ENCODE results near the gene RPS6KB1. TPM values are rescaled to one million over a fixed set of nuclear protein-coding genes. Genes with fewer than 3 reads are reported as not detected.

Gene RPS6KB1
- total and polyA plus RNA-seq, 10 of the 15 experiments (the other 5 are each of a cell fraction or from before 2014, with no cell fraction given) = 6.6 to 33.2 (median 26.0) TPM

DNA sequence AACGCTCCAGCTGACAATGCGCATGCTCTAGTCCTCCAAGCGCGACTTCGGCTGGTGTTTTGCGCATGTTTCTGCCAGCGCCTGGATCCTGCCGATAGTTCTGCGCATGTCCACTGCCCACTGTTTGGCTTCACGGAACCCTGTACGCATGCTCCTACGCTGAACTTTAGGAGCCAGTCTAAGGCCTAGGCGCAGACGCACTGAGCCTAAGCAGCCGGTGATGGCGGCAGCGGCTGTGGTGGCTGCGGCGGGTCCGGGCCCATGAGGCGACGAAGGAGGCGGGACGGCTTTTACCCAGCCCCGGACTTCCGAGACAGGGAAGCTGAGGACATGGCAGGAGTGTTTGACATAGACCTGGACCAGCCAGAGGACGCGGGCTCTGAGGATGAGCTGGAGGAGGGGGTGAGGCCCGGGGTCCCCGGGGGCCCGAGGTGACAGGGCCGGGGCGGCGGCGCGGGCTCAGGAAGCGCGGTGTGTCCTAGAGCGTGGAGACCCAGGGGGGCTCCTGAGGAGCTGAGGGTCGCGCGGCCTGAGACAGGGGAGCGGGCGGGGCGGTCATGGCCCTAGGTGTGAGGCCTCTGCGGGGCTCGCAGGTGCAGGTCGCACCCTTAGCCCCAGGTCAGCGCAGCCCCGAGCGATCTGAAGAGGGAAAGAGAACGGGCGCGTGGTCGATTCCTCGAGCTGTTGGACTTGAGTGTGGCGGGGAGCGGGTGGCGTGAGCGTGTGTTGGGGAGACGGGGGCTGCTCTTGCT, at the start of gene RPS6KB1, which contains the start of gene TUBD1 (continued):
- TF ChIP-seq, protein P1, sequence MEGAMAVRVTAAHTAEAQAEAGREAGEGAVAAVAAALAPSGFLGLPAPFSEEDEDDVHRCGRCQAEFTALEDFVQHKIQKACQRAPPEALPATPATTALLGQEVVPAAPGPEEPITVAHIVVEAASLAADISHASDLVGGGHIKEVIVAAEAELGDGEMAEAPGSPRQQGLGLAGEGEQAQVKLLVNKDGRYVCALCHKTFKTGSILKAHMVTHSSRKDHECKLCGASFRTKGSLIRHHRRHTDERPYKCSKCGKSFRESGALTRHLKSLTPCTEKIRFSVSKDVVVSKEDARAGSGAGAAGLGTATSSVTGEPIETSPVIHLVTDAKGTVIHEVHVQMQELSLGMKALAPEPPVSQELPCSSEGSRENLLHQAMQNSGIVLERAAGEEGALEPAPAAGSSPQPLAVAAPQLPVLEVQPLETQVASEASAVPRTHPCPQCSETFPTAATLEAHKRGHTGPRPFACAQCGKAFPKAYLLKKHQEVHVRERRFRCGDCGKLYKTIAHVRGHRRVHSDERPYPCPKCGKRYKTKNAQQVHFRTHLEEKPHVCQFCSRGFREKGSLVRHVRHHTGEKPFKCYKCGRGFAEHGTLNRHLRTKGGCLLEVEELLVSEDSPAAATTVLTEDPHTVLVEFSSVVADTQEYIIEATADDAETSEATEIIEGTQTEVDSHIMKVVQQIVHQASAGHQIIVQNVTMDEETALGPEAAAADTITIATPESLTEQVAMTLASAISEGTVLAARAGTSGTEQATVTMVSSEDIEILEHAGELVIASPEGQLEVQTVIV (IDR thresholded peaks at IDR 0.05; ENCODE audit: borderline replicate concordance, partially characterized antibody) = no peak
- TF ChIP-seq MYB (IDR thresholded peaks at IDR 0.05; ENCODE audit: borderline replicate concordance, low read depth, low read length) = no peak; the same call in 1 of the 2 replicates
- TF ChIP-seq ZZZ3 (IDR thresholded peaks at IDR 0.05; ENCODE audit: control insufficient read depth, insufficient read length, low read depth) = no peak
- TF ChIP-seq, protein P2, sequence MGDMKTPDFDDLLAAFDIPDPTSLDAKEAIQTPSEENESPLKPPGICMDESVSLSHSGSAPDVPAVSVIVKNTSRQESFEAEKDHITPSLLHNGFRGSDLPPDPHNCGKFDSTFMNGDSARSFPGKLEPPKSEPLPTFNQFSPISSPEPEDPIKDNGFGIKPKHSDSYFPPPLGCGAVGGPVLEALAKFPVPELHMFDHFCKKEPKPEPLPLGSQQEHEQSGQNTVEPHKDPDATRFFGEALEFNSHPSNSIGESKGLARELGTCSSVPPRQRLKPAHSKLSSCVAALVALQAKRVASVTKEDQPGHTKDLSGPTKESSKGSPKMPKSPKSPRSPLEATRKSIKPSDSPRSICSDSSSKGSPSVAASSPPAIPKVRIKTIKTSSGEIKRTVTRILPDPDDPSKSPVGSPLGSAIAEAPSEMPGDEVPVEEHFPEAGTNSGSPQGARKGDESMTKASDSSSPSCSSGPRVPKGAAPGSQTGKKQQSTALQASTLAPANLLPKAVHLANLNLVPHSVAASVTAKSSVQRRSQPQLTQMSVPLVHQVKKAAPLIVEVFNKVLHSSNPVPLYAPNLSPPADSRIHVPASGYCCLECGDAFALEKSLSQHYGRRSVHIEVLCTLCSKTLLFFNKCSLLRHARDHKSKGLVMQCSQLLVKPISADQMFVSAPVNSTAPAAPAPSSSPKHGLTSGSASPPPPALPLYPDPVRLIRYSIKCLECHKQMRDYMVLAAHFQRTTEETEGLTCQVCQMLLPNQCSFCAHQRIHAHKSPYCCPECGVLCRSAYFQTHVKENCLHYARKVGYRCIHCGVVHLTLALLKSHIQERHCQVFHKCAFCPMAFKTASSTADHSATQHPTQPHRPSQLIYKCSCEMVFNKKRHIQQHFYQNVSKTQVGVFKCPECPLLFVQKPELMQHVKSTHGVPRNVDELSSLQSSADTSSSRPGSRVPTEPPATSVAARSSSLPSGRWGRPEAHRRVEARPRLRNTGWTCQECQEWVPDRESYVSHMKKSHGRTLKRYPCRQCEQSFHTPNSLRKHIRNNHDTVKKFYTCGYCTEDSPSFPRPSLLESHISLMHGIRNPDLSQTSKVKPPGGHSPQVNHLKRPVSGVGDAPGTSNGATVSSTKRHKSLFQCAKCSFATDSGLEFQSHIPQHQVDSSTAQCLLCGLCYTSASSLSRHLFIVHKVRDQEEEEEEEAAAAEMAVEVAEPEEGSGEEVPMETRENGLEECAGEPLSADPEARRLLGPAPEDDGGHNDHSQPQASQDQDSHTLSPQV (IDR thresholded peaks at IDR 0.05) = no peak
- TF ChIP-seq, protein P3, sequence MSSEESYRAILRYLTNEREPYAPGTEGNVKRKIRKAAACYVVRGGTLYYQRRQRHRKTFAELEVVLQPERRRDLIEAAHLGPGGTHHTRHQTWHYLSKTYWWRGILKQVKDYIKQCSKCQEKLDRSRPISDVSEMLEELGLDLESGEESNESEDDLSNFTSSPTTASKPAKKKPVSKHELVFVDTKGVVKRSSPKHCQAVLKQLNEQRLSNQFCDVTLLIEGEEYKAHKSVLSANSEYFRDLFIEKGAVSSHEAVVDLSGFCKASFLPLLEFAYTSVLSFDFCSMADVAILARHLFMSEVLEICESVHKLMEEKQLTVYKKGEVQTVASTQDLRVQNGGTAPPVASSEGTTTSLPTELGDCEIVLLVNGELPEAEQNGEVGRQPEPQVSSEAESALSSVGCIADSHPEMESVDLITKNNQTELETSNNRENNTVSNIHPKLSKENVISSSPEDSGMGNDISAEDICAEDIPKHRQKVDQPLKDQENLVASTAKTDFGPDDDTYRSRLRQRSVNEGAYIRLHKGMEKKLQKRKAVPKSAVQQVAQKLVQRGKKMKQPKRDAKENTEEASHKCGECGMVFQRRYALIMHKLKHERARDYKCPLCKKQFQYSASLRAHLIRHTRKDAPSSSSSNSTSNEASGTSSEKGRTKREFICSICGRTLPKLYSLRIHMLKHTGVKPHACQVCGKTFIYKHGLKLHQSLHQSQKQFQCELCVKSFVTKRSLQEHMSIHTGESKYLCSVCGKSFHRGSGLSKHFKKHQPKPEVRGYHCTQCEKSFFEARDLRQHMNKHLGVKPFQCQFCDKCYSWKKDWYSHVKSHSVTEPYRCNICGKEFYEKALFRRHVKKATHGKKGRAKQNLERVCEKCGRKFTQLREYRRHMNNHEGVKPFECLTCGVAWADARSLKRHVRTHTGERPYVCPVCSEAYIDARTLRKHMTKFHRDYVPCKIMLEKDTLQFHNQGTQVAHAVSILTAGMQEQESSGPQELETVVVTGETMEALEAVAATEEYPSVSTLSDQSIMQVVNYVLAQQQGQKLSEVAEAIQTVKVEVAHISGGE (CRISPR knock-in tag; IDR thresholded peaks at IDR 0.05) = no peak
- no peak for TF ChIP-seq ZNF384 (IDR thresholded peaks at IDR 0.05; ENCODE audit: borderline replicate concordance, low read depth, low read length)
- no peak for TF ChIP-seq ESRRA (IDR thresholded peaks at IDR 0.05; ENCODE audit: low read length)
- TF ChIP-seq KDM1A (IDR thresholded peaks at IDR 0.05; ENCODE audit: borderline replicate concordance) = no peak
- TF ChIP-seq SRF (IDR thresholded peaks at IDR 0.05; ENCODE audit: low read depth in 2 of 2, low read length in 2 of 2) = no peak
- peak; percentile 73 for TF ChIP-seq SIX5 (IDR thresholded peaks at IDR 0.05; ENCODE audit: low read depth, low read length, severe bottlenecking)
- peak; percentile 95 for TF ChIP-seq SMAD5 (IDR thresholded peaks at IDR 0.05; ENCODE audit: low read depth)
- TF ChIP-seq BMI1 (IDR thresholded peaks at IDR 0.05; ENCODE audit: borderline replicate concordance) = no peak
- TF ChIP-seq TCF3 (IDR thresholded peaks at IDR 0.05; ENCODE audit: borderline replicate concordance, insufficient read depth, low read depth, low read length) = 0 out of 2 replicates have a peak, but pooled peaks have one; percentile 38
- TF ChIP-seq ZNF24 (IDR thresholded peaks at IDR 0.05) = no peak
- peak; percentile 69 for TF ChIP-seq NR2F1 (conservative IDR thresholded peaks at IDR 0.05)
- TF ChIP-seq, protein P4, sequence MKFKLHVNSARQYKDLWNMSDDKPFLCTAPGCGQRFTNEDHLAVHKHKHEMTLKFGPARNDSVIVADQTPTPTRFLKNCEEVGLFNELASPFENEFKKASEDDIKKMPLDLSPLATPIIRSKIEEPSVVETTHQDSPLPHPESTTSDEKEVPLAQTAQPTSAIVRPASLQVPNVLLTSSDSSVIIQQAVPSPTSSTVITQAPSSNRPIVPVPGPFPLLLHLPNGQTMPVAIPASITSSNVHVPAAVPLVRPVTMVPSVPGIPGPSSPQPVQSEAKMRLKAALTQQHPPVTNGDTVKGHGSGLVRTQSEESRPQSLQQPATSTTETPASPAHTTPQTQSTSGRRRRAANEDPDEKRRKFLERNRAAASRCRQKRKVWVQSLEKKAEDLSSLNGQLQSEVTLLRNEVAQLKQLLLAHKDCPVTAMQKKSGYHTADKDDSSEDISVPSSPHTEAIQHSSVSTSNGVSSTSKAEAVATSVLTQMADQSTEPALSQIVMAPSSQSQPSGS (IDR thresholded peaks at IDR 0.05; ENCODE audit: low read length) = no peak

Measured in GM12878 (cell line).